GM11168 (cell line): ENCODE data around the gene TTI1.

Experiments
- in situ Hi-C: fragments of 300-500 bp; cut with MboI; formaldehyde crosslinking; loops from one replicate; pipeline ENCODE4 v1.12.0; 2022; ENCODE audit warnings: low sequenced_read_pairs; ENCODE audit not compliant: unreplicated experiment

TTI1 gene

GRCh38 chr20:38033330-38034107 is at the start of gene TTI1, which contains the start of gene RPRD1B:
Gene TTI1, minus strand, starts transcription at chr20:38033456. Its CDS starts 19,640 bp downstream, at chr20:38013816.
Gene RPRD1B, plus strand, starts transcription at chr20:38033746. Its CDS starts 202 bp downstream, at chr20:38033948.
- in situ Hi-C loops: no loop called here

GRCh38 chr20:38082894-38083293 is 49.6 kb upstream of the TTI1 start:
- in situ Hi-C loops: no loop called here

- in situ Hi-C loops: no loop called here
These were observed 48.3 kb upstream of the TTI1 start for GRCh38 chr20:38081575-38081974.

- in situ Hi-C loops: loop anchor here (10.0 kb wide), 1 partner anchor 85 kb away; the partner anchor contains the start of gene TGM2
These were observed 46.1 kb upstream of the TTI1 start for GRCh38 chr20:38079353-38079752.

GRCh38 chr20:38078084-38078483 is 44.8 kb upstream of the TTI1 start:
- in situ Hi-C loops: loop anchor here (10.0 kb wide), 1 partner anchor 87 kb away; the partner anchor contains the start of gene TGM2

- in situ Hi-C loops: loop anchor here (10.0 kb wide), 1 partner anchor 88 kb away; the partner anchor contains the start of gene TGM2
These were observed 43.3 kb upstream of the TTI1 start for GRCh38 chr20:38076548-38076947.

GRCh38 chr20:38075161-38075998 is 42.1 kb upstream of the TTI1 start:
- in situ Hi-C loops: loop anchor here (10.0 kb wide), 1 partner anchor 89 kb away; the partner anchor contains the start of gene TGM2

- in situ Hi-C loops: loop anchor here (10.0 kb wide), 1 partner anchor 91 kb away; the partner anchor contains the start of gene TGM2
These were observed 40.2 kb upstream of the TTI1 start for GRCh38 chr20:38073307-38074071.

- in situ Hi-C loops: loop anchor here (10.0 kb wide), 1 partner anchor 92 kb away; the partner anchor contains the start of gene TGM2
These were observed 39.6 kb upstream of the TTI1 start for GRCh38 chr20:38072898-38073297.

- in situ Hi-C loops: no loop called here
These were observed 34.6 kb upstream of the TTI1 start for GRCh38 chr20:38067717-38068365.

GRCh38 chr20:38066969-38067716 is 33.9 kb upstream of the TTI1 start:
- in situ Hi-C loops: no loop called here

GRCh38 chr20:38065764-38066375 is 32.6 kb upstream of the TTI1 start:
- in situ Hi-C loops: no loop called here

- in situ Hi-C loops: no loop called here
These were observed 30.8 kb upstream of the TTI1 start for GRCh38 chr20:38063911-38064530.

GRCh38 chr20:38062890-38063289 is 29.6 kb upstream of the TTI1 start:
- in situ Hi-C loops: no loop called here

GRCh38 chr20:38061109-38061508 is 27.9 kb upstream of the TTI1 start:
- in situ Hi-C loops: no loop called here

GRCh38 chr20:38060536-38060935 is 27.3 kb upstream of the TTI1 start:
- in situ Hi-C loops: no loop called here

GRCh38 chr20:38059832-38060231 is 26.6 kb upstream of the TTI1 start:
- in situ Hi-C loops: no loop called here
